ENCODE measurements around the gene CGNL1.

Gene CGNL1

GRCh38 chr15:57544848-57545480, 168.7 kb downstream of the CGNL1 start:
- H3K4me3 ChIP-seq (replicated peaks; ENCODE audit: low read depth, low read length), result no peak overlapping the region
- no peak for TF ChIP-seq CTCF (IDR thresholded peaks at IDR 0.05; ENCODE audit: low read depth, low read length, missing control alignments)
- no peak for DNase-seq (ENCODE audit: extremely low read depth, low read depth)

- no peak for TF ChIP-seq CTCF (IDR thresholded peaks at IDR 0.05; ENCODE audit: low read depth, low read length, missing control alignments)
These were observed 169.7 kb downstream of the CGNL1 start for GRCh38 chr15:57545995-57546394.

GRCh38 chr15:57547243-57547755, 171.0 kb downstream of the CGNL1 start:
- no peak overlapping the region for H3K4me3 ChIP-seq (replicated peaks; ENCODE audit: low read depth, low read length)
- no peak for DNase-seq (ENCODE audit: extremely low read depth, low read depth)
- no peak for TF ChIP-seq CTCF (IDR thresholded peaks at IDR 0.05; ENCODE audit: low read depth, low read length, missing control alignments)

More at GRCh38 chr15:57545995-57546394, 169.7 kb downstream of the CGNL1 start:
- DNase-seq (ENCODE audit: extremely low read depth, low read depth), result no peak
- H3K4me3 ChIP-seq (replicated peaks; ENCODE audit: low read depth, low read length), result no peak overlapping the region

- no peak overlapping the region for H3K4me3 ChIP-seq (replicated peaks; ENCODE audit: low read depth, low read length)
- no peak for TF ChIP-seq CTCF (IDR thresholded peaks at IDR 0.05; ENCODE audit: low read depth, low read length, missing control alignments)
- DNase-seq (ENCODE audit: extremely low read depth, low read depth), result no peak
These were observed 172.0 kb downstream of the CGNL1 start for GRCh38 chr15:57548351-57548750.

- no peak overlapping the region for H3K4me3 ChIP-seq (replicated peaks; ENCODE audit: low read depth, low read length)
- no peak for TF ChIP-seq CTCF (IDR thresholded peaks at IDR 0.05; ENCODE audit: low read depth, low read length, missing control alignments)
- DNase-seq (ENCODE audit: extremely low read depth, low read depth), result no peak
These were observed 172.5 kb downstream of the CGNL1 start for GRCh38 chr15:57548835-57549234.

GRCh38 chr15:57549935-57550334, 173.6 kb downstream of the CGNL1 start:
- no peak for DNase-seq (ENCODE audit: extremely low read depth, low read depth)
- no peak overlapping the region for H3K4me3 ChIP-seq (replicated peaks; ENCODE audit: low read depth, low read length)
- no peak for TF ChIP-seq CTCF (IDR thresholded peaks at IDR 0.05; ENCODE audit: low read depth, low read length, missing control alignments)

GRCh38 chr15:57550640-57551039, 174.3 kb downstream of the CGNL1 start:
- DNase-seq (ENCODE audit: extremely low read depth, low read depth), result no peak
- no peak overlapping the region for H3K4me3 ChIP-seq (replicated peaks; ENCODE audit: low read depth, low read length)
- TF ChIP-seq CTCF (IDR thresholded peaks at IDR 0.05; ENCODE audit: low read depth, low read length, missing control alignments), result no peak
